OCI-LY7 (cell line): ENCODE measurements around the gene RRP1B. TPM values are rescaled to one million over a fixed set of nuclear protein-coding genes. Genes with fewer than 3 reads are reported as not detected.

Source experiments
- BruUV-seq: library from RNA; stranded (reverse); fragments of 400-500 nt; replicated peaks from 2 replicates; lab custom pipeline; 2021; lab: Mats Ljungman, UMichigan
- CTCF ChIA-PET: fragments of 300-600 bp; sonication (Branson Sonifier 250); formaldehyde crosslinking; loops from one replicate; lab custom pipeline; 2022; ENCODE audit warnings: antibody characterized with exemption; ENCODE audit not compliant: unreplicated experiment; lab: Charles Lee
- POLR2A ChIA-PET: fragments of 300-600 bp; sonication (Branson Sonifier 250); formaldehyde crosslinking; loops from one replicate; lab custom pipeline; 2022; ENCODE audit warnings: antibody characterized with exemption; lab: Charles Lee
- DNase-seq: peaks from one replicate; pipeline ENCODE4 v3.0.0-alpha.2; 2015; ENCODE audit warnings: low spot score
- H2AFZ ChIP-seq: fragments of 200-600 bp; sonication (generic), shearing (Covaris generic); 2 replicates; pipeline ENCODE4 v1.6.1; 2014; ENCODE audit warnings: mild to moderate bottlenecking, antibody characterized with exemption, low read length, moderate library complexity
- H3K27ac ChIP-seq: fragments of 200-600 bp; sonication (generic); 2 replicates; pipeline ENCODE4 v1.5.1; 2014; ENCODE audit warnings: mixed run types, low read depth, mild to moderate bottlenecking, moderate library complexity, low read length, inconsistent platforms; ENCODE audit not compliant: poor library complexity, severe bottlenecking
- H3K36me3 ChIP-seq: fragments of 200-600 bp; sonication (generic); 2 replicates; pipeline ENCODE4 v1.6.1; 2014; ENCODE audit warnings: mild to moderate bottlenecking, antibody characterized with exemption, low read length, moderate library complexity, mixed read lengths; ENCODE audit not compliant: insufficient read depth
- H3K4me1 ChIP-seq: fragments of 200-600 bp; sonication (generic); 2 replicates; pipeline ENCODE4 v1.5.1; 2014; ENCODE audit warnings: mild to moderate bottlenecking, low read length; ENCODE audit not compliant: insufficient read depth, poor library complexity, severe bottlenecking
- H3K4me2 ChIP-seq: fragments of 200-600 bp; sonication (generic); 2 replicates; pipeline ENCODE4 v1.6.1; 2014; ENCODE audit warnings: mild to moderate bottlenecking, low read length
- H3K4me3 ChIP-seq: fragments of 200-600 bp; sonication (generic); 2 replicates; pipeline ENCODE4 v1.5.1; 2014; ENCODE audit warnings: mild to moderate bottlenecking, low read depth, low read length; ENCODE audit not compliant: poor library complexity, severe bottlenecking
- H3K79me2 ChIP-seq: fragments of 200-600 bp; sonication (generic); 2 replicates; pipeline ENCODE4 v1.6.1; 2016; ENCODE audit warnings: low read depth, mild to moderate bottlenecking, low read length, moderate library complexity, mixed read lengths; ENCODE audit not compliant: insufficient read depth
- H3K9me2 ChIP-seq: fragments of 200-600 bp; sonication (generic); 2 replicates; pipeline ENCODE4 v1.6.1; 2016; ENCODE audit warnings: mild to moderate bottlenecking, low read length, mixed read lengths; ENCODE audit not compliant: insufficient read depth
- H3K9me3 ChIP-seq: fragments of 200-600 bp; sonication (generic); 2 replicates; pipeline ENCODE4 v1.6.1; 2014; ENCODE audit warnings: mild to moderate bottlenecking, mixed run types, low read length, mixed read lengths
- H4K20me1 ChIP-seq: fragments of 200-600 bp; sonication (generic); 2 replicates; pipeline ENCODE4 v1.6.1; 2014; ENCODE audit warnings: mild to moderate bottlenecking, antibody characterized with exemption, low read length, moderate library complexity, mixed read lengths; ENCODE audit not compliant: insufficient read depth
- CTCF ChIP-seq: fragments of 200-600 bp; sonication (generic); conservative IDR thresholded peaks from 2 replicates; pipeline ENCODE4 v1.5.1; 2014; ENCODE audit warnings: mild to moderate bottlenecking, antibody characterized with exemption, low read length, moderate library complexity, mixed read lengths
- EZH2phosphoT487 ChIP-seq: fragments of 200-600 bp; sonication (generic); IDR thresholded peaks from 2 replicates; pipeline ENCODE4 v1.6.1; 2018; ENCODE audit warnings: low read depth, borderline replicate concordance, mild to moderate bottlenecking, mixed run types, antibody characterized with exemption, low read length, moderate library complexity, mixed read lengths
- intact Hi-C: fragments of 100-400 bp; cut with micrococcal nuclease; formaldehyde crosslinking; loops from one replicate; pipeline ENCODE4 v1.10.0; 2022; ENCODE audit not compliant: unreplicated experiment
- total RNA-seq, 2 experiments: library from RNA; depleted of rRNA in 1 of 2; stranded (reverse); fragments of >200 nt in 1 of 2; shearing (Covaris generic) in 1 of 2; gene quantifications; 2 replicates each; pipeline ENCODE4 v1.2.3, GENCODE V29; 2014 to 2022

The RRP1B gene
- total RNA-seq, 2 experiments from 2014 or later = 58.6 to 74.5 TPM

GRCh38 chr21:43733529-43734071 is 74.2 kb downstream of the RRP1B start:
- POLR2A ChIA-PET = no interaction called here
- H3K27ac ChIP-seq = no peak overlapping the region
- intact Hi-C loops = no loop called here

GRCh38 chr21:43734131-43734927 is 75.0 kb downstream of the RRP1B start:
- no peak overlapping the region for H3K27ac ChIP-seq

More at GRCh38 chr21:43733529-43734071, 74.2 kb downstream of the RRP1B start:
- no peak for DNase-seq
- no peak overlapping the region for H3K4me2 ChIP-seq
- no peaks in the 10 kb centered on the region for H3K9me3 ChIP-seq
- peaks cover 7% of the 10 kb centered on the region for H3K4me1 ChIP-seq
- H3K79me2 ChIP-seq = no peaks in the 10 kb centered on the region
- 0 out of 2 replicates have a peak, but pooled peaks cover 3% of the 10 kb centered on the region for H3K36me3 ChIP-seq
- H2AFZ ChIP-seq = no peak overlapping the region
- CTCF ChIA-PET = no interaction called here
- no peaks in the 10 kb centered on the region for H3K9me2 ChIP-seq
- no peak overlapping the region for H3K4me3 ChIP-seq
- BruUV-seq = no TSS peak
- peaks cover 3% of the 10 kb centered on the region; the same call in 1 of the 2 replicates for H4K20me1 ChIP-seq
- TF ChIP-seq EZH2phosphoT487 (no peak), CTCF (no peak)

More at GRCh38 chr21:43734131-43734927, 75.0 kb downstream of the RRP1B start:
- H2AFZ ChIP-seq = no peak overlapping the region
- no peak overlapping the region for H3K4me3 ChIP-seq
- TF ChIP-seq EZH2phosphoT487 (no peak), CTCF (no peak)
- ChIA-PET POLR2A (no interaction called here), CTCF (no interaction called here)
- no peaks in the 10 kb centered on the region for H3K9me2 ChIP-seq
- 0 out of 2 replicates have a peak, but pooled peaks cover 3% of the 10 kb centered on the region for H3K36me3 ChIP-seq
- H3K9me3 ChIP-seq = no peaks in the 10 kb centered on the region
- H3K79me2 ChIP-seq = no peaks in the 10 kb centered on the region
- no peak overlapping the region for H3K4me2 ChIP-seq
- H3K4me1 ChIP-seq = no peaks in the 10 kb centered on the region
- peaks cover 3% of the 10 kb centered on the region; the same call in 1 of the 2 replicates for H4K20me1 ChIP-seq
- BruUV-seq = no TSS peak
- no peak for DNase-seq
- intact Hi-C loops = no loop called here
